ENCODE measurements around the gene RNF224.
A peak's percentile ranks its signal among the peaks of the same experiment; 100 is the strongest.

RNF224 gene

DNA sequence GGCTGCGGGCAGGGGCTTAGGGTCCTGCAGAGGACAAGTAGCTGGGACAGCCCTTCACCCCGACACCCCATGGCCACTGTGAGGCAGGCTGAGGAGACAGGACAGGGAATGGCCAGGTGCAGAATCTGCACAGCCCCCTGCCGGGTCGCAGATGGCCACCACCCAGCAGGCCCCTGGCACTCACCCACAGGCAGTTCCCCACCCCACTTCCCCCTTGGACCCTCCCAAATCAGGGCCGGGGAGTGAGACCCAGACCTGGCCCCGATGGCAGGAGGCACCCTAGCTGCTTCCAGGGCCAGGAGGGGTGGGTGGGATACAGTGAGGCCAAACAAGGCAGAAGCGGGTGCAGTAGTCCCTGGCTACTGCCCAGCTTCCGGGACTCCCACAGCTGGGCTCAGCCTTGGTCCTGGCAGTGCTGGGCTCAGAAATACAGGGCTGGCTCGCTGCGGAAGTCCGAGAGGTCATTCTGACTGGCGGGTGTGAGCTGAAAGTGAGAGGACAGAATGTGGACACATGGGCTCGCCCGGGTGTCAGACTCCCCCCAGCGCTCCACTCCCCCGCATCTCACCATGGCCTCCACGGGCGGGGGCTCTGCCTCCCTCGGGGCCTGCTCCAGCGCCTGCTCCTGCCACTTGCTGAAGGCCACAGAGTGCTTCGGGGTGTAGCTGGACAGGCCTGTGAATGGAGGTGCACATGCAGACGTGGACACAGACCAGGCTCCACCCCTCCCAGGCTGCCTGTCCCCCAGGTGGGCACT, 35.4 kb upstream of the RNF224 start:
- DNase-seq (ENCODE audit: low read depth in 2 of 3, low spot score in 1 of 3), result no peak

GRCh38 chr9:137192448-137192780, 34.9 kb upstream of the RNF224 start:
- DNase-seq (ENCODE audit: low read depth in 2 of 3, low spot score in 1 of 3), result no peak

DNA sequence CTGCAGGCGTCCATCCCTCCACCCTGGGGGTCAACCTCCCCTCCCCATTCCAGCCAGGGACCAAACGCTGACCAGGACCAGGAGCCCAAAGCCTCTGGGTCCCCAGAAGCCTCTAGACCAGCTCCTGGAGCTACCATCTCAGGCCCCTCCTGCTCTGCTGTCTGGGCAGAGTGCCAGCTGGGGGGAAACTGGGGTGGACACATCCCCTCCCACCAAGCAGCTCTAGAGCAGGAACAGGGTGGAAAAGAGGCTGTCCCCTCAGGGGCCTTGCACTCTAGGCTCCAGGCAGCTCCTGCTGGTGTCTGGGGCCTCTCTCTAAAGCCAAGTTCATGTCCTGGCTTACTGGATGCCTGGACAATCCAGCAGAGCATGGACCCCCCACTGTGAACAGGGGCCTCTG, 34.4 kb upstream of the RNF224 start:
- DNase-seq (ENCODE audit: low read depth in 2 of 3, low spot score in 1 of 3), result no peak

DNA sequence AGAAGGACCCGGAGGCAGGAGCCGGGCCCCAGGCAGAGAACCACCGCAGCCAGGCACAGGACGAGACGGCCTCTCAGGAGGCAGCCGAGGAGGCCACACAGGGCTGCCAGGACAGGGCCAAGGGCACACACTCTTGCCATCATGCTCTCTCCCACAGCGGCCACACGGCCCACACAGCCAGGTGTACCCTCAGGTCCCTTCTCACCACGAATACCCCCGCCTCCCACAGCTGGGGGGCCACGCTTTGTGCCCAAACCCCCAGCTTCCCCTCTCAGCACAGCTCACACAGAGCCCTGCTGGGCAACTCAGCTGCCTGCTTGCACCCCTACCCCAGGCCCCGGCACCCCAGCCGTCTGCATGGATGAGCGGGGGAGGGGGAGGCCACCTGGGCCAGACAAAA, 33.5 kb upstream of the RNF224 start:
- DNase-seq (ENCODE audit: low read depth in 2 of 3, low spot score in 1 of 3), result no peak

GRCh38 chr9:137194388-137194787, 32.9 kb upstream of the RNF224 start:
- DNase-seq (ENCODE audit: low read depth in 2 of 3, low spot score in 1 of 3), result no peak

DNA sequence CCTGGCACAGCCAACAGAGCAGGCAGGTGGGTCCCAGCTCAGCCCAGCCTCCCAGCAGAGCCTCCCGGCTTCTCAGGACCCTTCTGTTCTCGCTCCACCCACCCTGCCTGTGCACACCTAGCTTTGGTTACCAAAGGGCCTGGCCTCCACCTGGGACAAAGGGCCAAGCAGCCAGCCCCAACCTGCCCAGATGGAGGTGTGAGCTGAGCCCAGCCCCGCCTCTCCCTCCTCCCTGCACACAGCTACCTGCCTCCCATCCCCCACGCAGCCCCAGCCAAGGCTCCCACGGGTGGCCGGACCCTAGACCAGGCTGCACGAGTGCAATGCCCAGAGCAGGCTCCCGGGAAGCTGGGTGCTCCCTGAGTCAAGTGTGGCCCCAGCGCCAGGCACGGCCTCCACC, 32.4 kb upstream of the RNF224 start:
- DNase-seq (ENCODE audit: low read depth in 2 of 3, low spot score in 1 of 3), result no peak

- no peak for DNase-seq (ENCODE audit: low read depth in 2 of 3, low spot score in 1 of 3)
These were observed 31.6 kb upstream of the RNF224 start for GRCh38 chr9:137195525-137196220.

DNA sequence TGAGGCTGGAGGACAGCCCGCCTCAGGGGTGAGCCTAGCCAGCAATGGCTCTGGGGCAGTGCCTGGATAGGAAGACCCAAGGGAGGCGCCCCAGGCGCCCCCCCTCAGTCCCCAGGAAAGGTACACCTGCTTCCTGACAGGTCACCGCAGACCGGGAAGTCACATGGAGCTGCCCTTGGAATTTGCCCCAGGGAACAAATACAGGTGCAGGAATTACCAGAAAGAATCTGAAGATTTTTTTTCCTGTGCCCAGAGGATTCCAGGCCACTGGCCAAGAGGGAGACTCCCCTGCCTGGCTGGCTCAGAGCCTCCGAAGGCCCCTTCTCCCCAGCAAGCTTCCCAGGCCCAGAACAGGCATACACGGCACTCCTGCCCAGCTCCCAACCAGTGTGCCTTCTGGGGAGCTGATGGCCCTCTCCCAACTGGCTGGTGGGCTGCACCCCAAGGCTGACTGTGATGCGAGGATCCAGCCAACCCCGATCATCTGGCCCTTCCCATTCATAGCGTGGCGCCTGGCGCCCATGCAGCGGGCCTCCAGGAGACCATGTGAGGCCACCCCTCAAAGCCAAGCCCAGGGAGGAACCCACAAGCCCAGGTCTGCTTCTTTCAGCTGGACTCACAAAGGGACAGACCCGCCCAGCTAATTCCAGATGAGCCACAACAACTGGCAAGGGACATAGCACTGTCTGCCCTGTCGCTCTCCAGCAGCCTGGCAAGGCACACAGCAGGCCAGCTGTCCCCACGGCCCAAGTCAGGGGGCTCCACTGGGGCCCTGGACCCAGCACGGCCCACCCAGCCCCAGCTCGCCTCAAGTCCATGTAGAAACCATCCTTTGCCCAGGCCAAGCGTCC, 29.0 kb upstream of the RNF224 start:
- no peak for DNase-seq (ENCODE audit: low read depth in 2 of 3, low spot score in 1 of 3)

DNA sequence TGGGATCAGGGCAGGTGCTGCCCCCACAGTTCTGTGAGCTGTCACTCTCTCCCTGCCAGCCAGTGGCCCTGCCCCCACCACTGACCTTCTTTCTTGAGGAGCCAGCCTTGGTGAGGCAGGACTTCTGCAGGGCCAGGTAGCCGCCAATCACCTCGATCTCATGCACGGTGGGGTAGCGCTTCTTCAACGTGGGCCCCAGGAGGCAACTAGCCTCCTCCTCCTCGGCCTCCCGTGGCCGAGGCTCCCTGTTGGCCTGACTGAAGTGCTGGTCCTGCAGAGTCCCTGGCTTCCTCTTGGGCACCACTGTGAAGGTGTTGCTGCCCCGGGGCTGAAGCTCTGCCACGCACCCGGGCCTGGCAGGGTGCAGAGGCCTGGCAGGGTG, 28.4 kb upstream of the RNF224 start:
- no peak for DNase-seq (ENCODE audit: low read depth in 2 of 3, low spot score in 1 of 3)

- DNase-seq (ENCODE audit: low read depth in 2 of 3, low spot score in 1 of 3), result no peak
These were observed 27.7 kb upstream of the RNF224 start for GRCh38 chr9:137199411-137200121.

- DNase-seq (ENCODE audit: low read depth in 2 of 3, low spot score in 1 of 3), result peak; percentile 96 to 99 (median 96)
These were observed 26.7 kb upstream of the RNF224 start, which contains the start of gene TPRN for GRCh38 chr9:137200311-137201204. Gene TPRN, minus strand, starts transcription at chr9:137200741. Its CDS starts 30 bp downstream, at chr9:137200711.

- no peak for DNase-seq (ENCODE audit: low read depth in 2 of 3, low spot score in 1 of 3)
These were observed 26.0 kb upstream of the RNF224 start for GRCh38 chr9:137201205-137201868.

DNA sequence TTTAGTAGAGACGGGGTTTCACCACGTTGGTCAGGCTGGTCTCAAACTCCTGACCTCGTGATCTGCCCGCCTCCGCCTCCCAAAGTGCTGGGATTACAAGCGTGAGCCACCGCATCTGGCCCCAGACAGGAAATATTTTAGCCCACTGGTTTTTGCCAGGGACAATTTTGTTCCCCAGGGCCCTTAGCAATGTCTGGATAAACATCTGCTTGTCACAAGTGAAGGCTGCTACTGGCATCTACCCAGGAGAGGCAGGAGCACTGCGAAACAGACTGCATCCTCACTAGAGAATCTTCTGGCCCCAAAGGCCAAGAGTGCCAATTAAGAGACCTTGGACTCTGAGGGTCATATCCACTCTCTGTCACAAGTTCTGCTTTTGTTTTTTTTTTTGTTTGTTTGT, 24.3 kb upstream of the RNF224 start:
- DNase-seq (ENCODE audit: low read depth in 2 of 3, low spot score in 1 of 3), result no peak

- DNase-seq (ENCODE audit: low read depth in 2 of 3, low spot score in 1 of 3), result no peak
These were observed 22.6 kb upstream of the RNF224 start for GRCh38 chr9:137204731-137205125.

DNA sequence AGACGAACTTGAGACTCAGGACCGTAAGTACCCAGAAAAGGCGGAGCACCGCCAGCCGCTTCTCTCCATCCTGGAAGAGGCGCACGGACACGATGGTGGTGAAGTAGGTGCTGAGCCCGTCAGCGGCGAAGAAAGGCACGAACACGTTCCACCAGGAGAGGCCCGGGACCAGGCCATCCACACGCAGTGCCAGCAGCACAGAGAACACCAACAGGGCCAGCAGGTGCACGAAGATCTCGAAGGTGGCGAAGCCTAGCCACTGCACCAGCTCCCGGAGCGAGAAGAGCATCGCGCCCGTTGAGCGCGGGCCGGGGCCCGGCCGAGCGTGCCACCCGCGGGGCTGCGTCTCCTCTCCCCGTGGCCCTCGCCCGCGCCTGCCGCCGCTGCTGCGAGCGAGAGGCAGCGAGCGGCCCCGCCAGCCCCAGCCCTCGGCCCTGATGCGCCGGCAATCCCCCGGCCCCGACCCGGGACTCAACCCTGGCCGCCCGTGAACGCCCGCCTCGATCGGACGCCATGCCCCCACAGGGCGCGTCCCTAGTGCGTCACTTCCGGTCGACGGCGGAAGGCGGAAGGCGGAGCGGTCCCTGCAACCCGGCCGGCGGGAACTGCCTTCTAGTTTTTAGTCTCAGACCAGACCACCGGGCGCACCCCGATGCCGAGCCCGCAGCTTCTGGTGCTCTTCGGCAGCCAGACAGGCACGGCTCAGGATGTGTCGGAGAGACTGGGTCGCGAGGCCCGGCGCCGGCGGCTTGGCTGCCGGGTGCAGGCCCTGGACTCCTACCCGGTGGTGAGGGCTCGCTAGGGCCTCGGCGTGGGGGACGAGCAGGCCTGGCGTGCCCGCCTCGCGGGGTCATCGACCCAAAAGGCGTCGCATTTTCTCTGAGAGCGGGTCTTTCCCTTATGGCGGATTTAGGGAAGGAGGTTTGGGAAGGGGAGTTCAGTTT, 21.9 kb upstream of the RNF224 start, which contains the start of the genes NDOR1 and TMEM203:
TSS of gene NDOR1 (plus strand) at position 575 of the 944 bp plus-strand sequence. CDS start at position 653, 78 bp downstream.
TSS of gene TMEM203 (minus strand) at position 523 of the 944 bp plus-strand sequence. CDS start at position 289, 234 bp downstream.
- peak; percentile 88 to 94 (median 94) for DNase-seq (ENCODE audit: low read depth in 2 of 3, low spot score in 1 of 3)

DNA sequence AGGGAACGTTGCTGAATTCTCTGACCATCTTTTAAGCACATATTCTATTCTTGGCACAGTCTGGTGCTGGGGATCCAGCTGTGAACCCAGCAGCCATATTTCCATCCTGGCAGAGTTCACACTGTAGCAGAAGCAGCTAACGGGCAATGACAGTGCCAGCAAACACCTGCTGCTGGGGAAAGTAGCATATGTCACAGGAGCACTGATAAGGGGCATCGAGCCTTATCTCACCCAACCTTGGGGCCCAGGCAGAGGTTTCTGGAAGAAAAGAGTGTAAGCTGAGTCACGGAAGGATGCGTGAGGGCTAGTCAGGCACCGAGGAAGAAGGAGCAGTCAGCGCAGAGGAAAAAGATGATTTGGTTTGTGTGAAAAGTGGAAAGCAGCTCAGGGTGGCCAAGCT, 20.7 kb upstream of the RNF224 start:
- DNase-seq (ENCODE audit: low read depth in 2 of 3, low spot score in 1 of 3), result no peak

DNA sequence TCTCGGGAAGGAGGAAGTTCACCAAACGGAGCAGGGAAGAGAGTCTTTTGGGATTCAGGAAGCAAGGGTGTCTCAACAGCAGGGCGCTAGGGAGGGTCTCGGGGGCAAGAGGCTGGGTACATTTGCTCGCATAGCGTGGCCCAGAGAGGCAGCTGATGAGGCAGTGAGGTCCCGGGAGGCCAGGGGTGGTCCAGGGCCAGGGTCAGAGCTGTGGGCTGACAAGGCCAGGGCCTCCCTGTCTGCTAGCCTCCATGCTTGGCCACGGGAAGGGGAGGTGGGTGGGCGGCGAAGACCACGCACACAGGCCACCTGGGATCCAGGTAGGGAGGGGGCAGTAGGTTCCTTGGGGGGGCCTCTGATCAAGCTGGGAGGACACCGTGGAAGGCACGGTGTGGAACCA, 15.8 kb upstream of the RNF224 start:
- DNase-seq (ENCODE audit: low read depth in 2 of 3, low spot score in 1 of 3), result no peak

GRCh38 chr9:137212520-137212919, 14.8 kb upstream of the RNF224 start:
- no peak for DNase-seq (ENCODE audit: low read depth in 2 of 3, low spot score in 1 of 3)
